NCI-H524 treated with DMSO at 0.1 percent for 48 hours (cell line): ENCODE data around the gene ZNF581.

Experiments used
- DNase-seq: peaks from one replicate; lab custom pipeline; 2025; lab: John Stamatoyannopoulos, UW

The ZNF581 gene

GRCh38 chr19:55643003-55643886 lies at the start of gene ZNF581:
ZNF581 (plus strand) TSS chr19:55643649; CDS start chr19:55644572, 923 bp downstream.
- no peak for DNase-seq

GRCh38 chr19:55594996-55595545 lies 48.4 kb upstream of the ZNF581 start:
- no peak for DNase-seq

GRCh38 chr19:55596304-55596703 lies 47.1 kb upstream of the ZNF581 start:
- no peak for DNase-seq

GRCh38 chr19:55597501-55597921 lies 45.9 kb upstream of the ZNF581 start:
- no peak for DNase-seq

GRCh38 chr19:55598034-55598433 lies 45.4 kb upstream of the ZNF581 start:
- no peak for DNase-seq

GRCh38 chr19:55598719-55599467 lies 44.6 kb upstream of the ZNF581 start:
- DNase-seq = peak; percentile 53

GRCh38 chr19:55599468-55599841 lies 44.0 kb upstream of the ZNF581 start, which contains the start of gene FIZ1:
FIZ1 (minus strand) TSS chr19:55599517; CDS start chr19:55597865, 1,652 bp downstream.
- peak; percentile 95 for DNase-seq

- peak; percentile 90 for DNase-seq
Measured at GRCh38 chr19:55599842-55600661, 43.4 kb upstream of the ZNF581 start, which contains the start of gene ZNF524. ZNF524 (plus strand) TSS chr19:55600288; CDS start chr19:55602113, 1,825 bp downstream.

GRCh38 chr19:55600662-55601028 lies 42.8 kb upstream of the ZNF581 start:
- no peak for DNase-seq

GRCh38 chr19:55601084-55601483 lies 42.4 kb upstream of the ZNF581 start:
- DNase-seq = no peak

GRCh38 chr19:55602104-55603001 lies 41.1 kb upstream of the ZNF581 start:
- no peak for DNase-seq

- no peak for DNase-seq
Measured at GRCh38 chr19:55603115-55603514, 40.3 kb upstream of the ZNF581 start.

GRCh38 chr19:55603581-55604292 lies 39.7 kb upstream of the ZNF581 start:
- no peak for DNase-seq

GRCh38 chr19:55605207-55605636 lies 38.2 kb upstream of the ZNF581 start:
- DNase-seq = peak; percentile 91

- DNase-seq = peak; percentile 41
Measured at GRCh38 chr19:55605637-55606470, 37.6 kb upstream of the ZNF581 start, which contains the start of gene ZNF865. ZNF865 (plus strand) TSS chr19:55605647; CDS start chr19:55613619, 7,972 bp downstream.

GRCh38 chr19:55606471-55606787 lies 37.0 kb upstream of the ZNF581 start:
- no peak for DNase-seq

- DNase-seq = no peak
Measured at GRCh38 chr19:55606817-55607216, 36.6 kb upstream of the ZNF581 start.

GRCh38 chr19:55609326-55609725 lies 34.1 kb upstream of the ZNF581 start:
- no peak for DNase-seq
